A549 (cell line): Measurements from ENCODE around the gene PCDHA1.

Source experiments
- CBX8 ChIP-seq: fragments of 200-600 bp; sonication (generic); IDR thresholded peaks from 2 replicates; pipeline ENCODE4 v1.6.1; 2016
- CTCF ChIP-seq: fragments of >200 bp; sonication (Bioruptor Twin); formaldehyde crosslinking; IDR thresholded peaks from 3 replicates; pipeline ENCODE4 v1.5.1; 2016
- JUN ChIP-seq, 2 experiments: fragments of >200 bp; sonication (Bioruptor Twin); formaldehyde crosslinking; IDR thresholded peaks; 2 replicates in 1 of 2; 3 replicates in 1 of 2; pipeline ENCODE4 v1.6.1; 2016 to 2017
- MAFK ChIP-seq: fragments of 450-650 bp; IDR thresholded peaks from 2 replicates; pipeline ENCODE4 v1.6.1; 2014; ENCODE audit not compliant: partially characterized antibody
- RAD21 ChIP-seq, 2 experiments: fragments of >200 bp in 1 of 2; sonication (Bioruptor Twin) in 1 of 2; formaldehyde crosslinking in 1 of 2; IDR thresholded peaks in 1 of 2; conservative IDR thresholded peaks in 1 of 2; 2 replicates in 1 of 2; 3 replicates in 1 of 2; pipeline ENCODE4 v1.6.1; 2012 to 2018; ENCODE audit warnings: inconsistent platforms in 1 of 2
- REST ChIP-seq: fragments of 200-600 bp; sonication (generic); IDR thresholded peaks from 2 replicates; pipeline ENCODE4 v1.6.1; 2016; ENCODE audit warnings: antibody characterized with exemption, mild to moderate bottlenecking, moderate library complexity
- TF ChIP-seq, protein P1 (sequence below): IDR thresholded peaks from 2 replicates; pipeline ENCODE4 v1.6.1; 2012
- TF ChIP-seq, protein P2 (sequence below): fragments of 250-450 bp; sonication (Bioruptor Pico); IDR thresholded peaks from 2 replicates; pipeline ENCODE4 v1.5.0; 2020; ENCODE audit warnings: low read depth, mild to moderate bottlenecking, moderate library complexity
- TF ChIP-seq, protein P3 (sequence below): fragments of 450-650 bp; IDR thresholded peaks from 2 replicates; pipeline ENCODE4 v1.6.1; 2014; ENCODE audit warnings: antibody characterized with exemption

GRCh38 chr5:140926443-140927227 lies 140.7 kb downstream of the PCDHA1 start:
- TF ChIP-seq REST (no peak), JUN (IDR thresholded peaks at IDR 0.05) (peak in 1 of 2 experiments; percentile 44; a peak in 1 of 5 replicates), CTCF (peak; percentile 85), MAFK (no peak), CBX8 (no peak), RAD21 (conservative IDR thresholded peaks at IDR 0.05 in 1 of 2, IDR thresholded peaks at IDR 0.05 in 1 of 2) (peak; percentile 67 to 81)
- TF ChIP-seq, protein P1, sequence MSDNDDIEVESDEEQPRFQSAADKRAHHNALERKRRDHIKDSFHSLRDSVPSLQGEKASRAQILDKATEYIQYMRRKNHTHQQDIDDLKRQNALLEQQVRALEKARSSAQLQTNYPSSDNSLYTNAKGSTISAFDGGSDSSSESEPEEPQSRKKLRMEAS = peak; percentile 46; the same call in 1 of the 2 replicates
- TF ChIP-seq, protein P2, sequence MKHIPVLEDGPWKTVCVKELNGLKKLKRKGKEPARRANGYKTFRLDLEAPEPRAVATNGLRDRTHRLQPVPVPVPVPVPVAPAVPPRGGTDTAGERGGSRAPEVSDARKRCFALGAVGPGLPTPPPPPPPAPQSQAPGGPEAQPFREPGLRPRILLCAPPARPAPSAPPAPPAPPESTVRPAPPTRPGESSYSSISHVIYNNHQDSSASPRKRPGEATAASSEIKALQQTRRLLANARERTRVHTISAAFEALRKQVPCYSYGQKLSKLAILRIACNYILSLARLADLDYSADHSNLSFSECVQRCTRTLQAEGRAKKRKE (CRISPR knock-in tag) = no peak
- TF ChIP-seq, protein P3, sequence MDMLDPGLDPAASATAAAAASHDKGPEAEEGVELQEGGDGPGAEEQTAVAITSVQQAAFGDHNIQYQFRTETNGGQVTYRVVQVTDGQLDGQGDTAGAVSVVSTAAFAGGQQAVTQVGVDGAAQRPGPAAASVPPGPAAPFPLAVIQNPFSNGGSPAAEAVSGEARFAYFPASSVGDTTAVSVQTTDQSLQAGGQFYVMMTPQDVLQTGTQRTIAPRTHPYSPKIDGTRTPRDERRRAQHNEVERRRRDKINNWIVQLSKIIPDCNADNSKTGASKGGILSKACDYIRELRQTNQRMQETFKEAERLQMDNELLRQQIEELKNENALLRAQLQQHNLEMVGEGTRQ = no peak
